ENCODE data around the gene COA1. TPM values are rescaled to one million over a fixed set of nuclear protein-coding genes. Genes with fewer than 3 reads are reported as not detected.

The COA1 gene
- total and polyA plus RNA-seq, 2 experiments from 2014 or later: 152 to 220 TPM

GRCh38 chr7:43589728-43590127 is 139.6 kb downstream of the COA1 start:
- Histone ChIP-seq H3K36me3 (no peaks in the 10 kb centered on the region), H3K4me3 (no peak overlapping the region), H3K27ac (no peak overlapping the region), H3K9me3 (ENCODE audit: low read depth) (no peaks in the 10 kb centered on the region), H3K27me3 (no peaks in the 10 kb centered on the region), H3K4me1 (ENCODE audit: low read depth) (peaks cover 6% of the 10 kb centered on the region)
- no peak for DNase-seq (ENCODE audit: low read depth in 1 of 2, low spot score in 1 of 2)
- TF ChIP-seq, protein P1, sequence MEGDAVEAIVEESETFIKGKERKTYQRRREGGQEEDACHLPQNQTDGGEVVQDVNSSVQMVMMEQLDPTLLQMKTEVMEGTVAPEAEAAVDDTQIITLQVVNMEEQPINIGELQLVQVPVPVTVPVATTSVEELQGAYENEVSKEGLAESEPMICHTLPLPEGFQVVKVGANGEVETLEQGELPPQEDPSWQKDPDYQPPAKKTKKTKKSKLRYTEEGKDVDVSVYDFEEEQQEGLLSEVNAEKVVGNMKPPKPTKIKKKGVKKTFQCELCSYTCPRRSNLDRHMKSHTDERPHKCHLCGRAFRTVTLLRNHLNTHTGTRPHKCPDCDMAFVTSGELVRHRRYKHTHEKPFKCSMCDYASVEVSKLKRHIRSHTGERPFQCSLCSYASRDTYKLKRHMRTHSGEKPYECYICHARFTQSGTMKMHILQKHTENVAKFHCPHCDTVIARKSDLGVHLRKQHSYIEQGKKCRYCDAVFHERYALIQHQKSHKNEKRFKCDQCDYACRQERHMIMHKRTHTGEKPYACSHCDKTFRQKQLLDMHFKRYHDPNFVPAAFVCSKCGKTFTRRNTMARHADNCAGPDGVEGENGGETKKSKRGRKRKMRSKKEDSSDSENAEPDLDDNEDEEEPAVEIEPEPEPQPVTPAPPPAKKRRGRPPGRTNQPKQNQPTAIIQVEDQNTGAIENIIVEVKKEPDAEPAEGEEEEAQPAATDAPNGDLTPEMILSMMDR (IDR thresholded peaks at IDR 0.05; ENCODE audit: low read depth, low read length): no peak

Other genes starting within 250 kb of the COA1 start
- 17.3 and 18.0 TPM in 2 replicates for gene STK17A, start 146.4 kb downstream of the COA1 start, total RNA-seq
- 24.5 and 30.4 TPM in 2 replicates for gene STK17A, start 146.4 kb downstream of the COA1 start, polyA plus RNA-seq
- gene BLVRA, start 29.2 kb upstream of the COA1 start, total RNA-seq: 34.0 and 39.2 TPM in 2 replicates
- gene BLVRA, start 29.2 kb upstream of the COA1 start, polyA plus RNA-seq: 79.2 and 84.4 TPM in 2 replicates
- 160 and 172 TPM in 2 replicates for gene MRPS24, start 140.0 kb upstream of the COA1 start, total RNA-seq
- gene MRPS24, start 140.0 kb upstream of the COA1 start, polyA plus RNA-seq: 183 and 198 TPM in 2 replicates
- 30.9 and 40.2 TPM in 2 replicates for gene URGCP, start 177.1 kb upstream of the COA1 start, total RNA-seq
- gene URGCP, start 177.1 kb upstream of the COA1 start, polyA plus RNA-seq: 28.3 and 42.7 TPM in 2 replicates
- 12.7 and 27.3 TPM in 2 replicates for gene UBE2D4, start 196.9 kb upstream of the COA1 start, total RNA-seq
- 16.6 and 22.5 TPM in 2 replicates for gene UBE2D4, start 196.9 kb upstream of the COA1 start, polyA plus RNA-seq